ENCODE data around the gene GOLGA8F.
"Not testable (repeated sequence)": the region's sequence is repeated elsewhere in the genome, so short reads cannot be mapped to it uniquely, and the experiment has no call there.

The GOLGA8F gene, protein sequence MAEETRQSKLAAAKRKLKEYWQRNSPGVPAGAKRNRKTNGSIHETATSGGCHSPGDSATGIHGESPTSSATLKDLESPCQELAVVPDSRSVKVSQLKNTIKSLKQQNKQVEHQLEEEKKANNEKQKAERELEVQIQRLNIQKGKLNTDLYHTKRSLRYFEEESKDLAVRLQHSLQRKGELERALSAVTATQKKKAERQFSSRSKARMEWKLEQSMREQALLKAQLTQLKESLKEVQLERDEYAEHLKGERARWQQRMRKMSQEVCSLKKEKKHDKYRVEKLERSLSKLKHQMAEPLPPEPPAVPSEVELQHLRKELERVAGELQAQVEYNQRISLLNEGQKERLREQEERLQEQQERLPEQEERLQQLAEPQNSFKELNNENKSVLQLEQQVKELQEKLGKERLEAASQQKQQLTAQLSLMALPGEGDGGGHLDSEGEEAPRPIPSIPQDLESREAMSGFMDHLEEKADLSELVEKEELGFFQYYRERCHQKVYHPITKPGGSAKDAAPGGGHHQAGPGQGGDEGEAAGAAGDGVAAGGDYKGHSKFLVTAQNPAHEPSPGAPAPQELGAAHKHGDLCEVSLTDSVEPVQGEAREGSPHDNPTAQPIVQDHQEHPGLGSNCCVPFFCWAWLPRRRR

GRCh38 chr15:28378364-28378763 lies at the start of gene GOLGA8F:
TSS of gene GOLGA8F (plus strand) at chr15:28378664. CDS start at chr15:28378762, 98 bp downstream.
- ATAC-seq, result not testable (repeated sequence)

- ATAC-seq, result not testable (repeated sequence)
These were observed 20.5 kb upstream of the GOLGA8F start, which contains the start of gene GOLGA6L24 for GRCh38 chr15:28357984-28358383. TSS of gene GOLGA6L24 (minus strand) at chr15:28358084. CDS start at chr15:28358023, 61 bp downstream.

- ATAC-seq, result not testable (repeated sequence)
These were observed 13.0 kb upstream of the GOLGA8F start for GRCh38 chr15:28365502-28365901.

DNA sequence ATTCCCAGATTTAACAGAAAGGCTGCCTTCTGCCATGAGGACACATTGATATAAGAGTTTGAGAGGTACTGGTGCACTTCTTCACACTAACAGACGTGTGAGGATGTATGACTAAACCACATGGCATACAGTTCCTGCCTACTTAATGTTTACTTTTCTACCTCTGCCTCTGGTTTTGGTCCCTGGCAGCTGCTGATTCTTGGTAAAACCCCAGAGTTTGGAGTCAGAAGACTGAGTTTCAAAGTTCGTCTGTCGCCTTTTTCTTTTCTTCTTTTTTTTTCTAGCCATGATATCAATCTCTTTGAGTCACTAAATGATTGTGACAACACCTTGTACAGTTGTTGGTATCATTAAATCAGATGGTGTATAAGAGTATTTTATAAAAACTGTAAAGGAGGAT lies 1.6 kb downstream of the GOLGA8F start:
- ATAC-seq, result not testable (repeated sequence)

DNA sequence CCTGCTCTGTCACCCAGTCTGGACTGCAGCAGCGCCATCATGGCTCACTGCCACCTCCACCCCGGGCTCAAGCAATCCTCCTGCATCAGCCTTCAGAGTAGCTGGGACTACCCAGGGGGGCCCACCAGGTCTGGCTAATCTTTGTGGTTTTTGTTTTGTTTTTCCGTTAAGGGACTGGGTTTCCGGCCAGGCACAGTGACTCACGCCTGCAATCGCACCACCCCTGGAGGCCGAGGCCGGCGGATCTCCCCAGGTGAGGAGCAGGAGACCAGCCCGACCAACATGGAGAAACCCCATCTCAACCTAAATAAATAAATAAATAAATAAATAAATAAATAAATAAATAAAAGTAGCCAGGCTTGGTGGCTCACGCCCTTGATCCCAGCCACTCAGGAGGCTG lies 17.6 kb downstream of the GOLGA8F start:
- ATAC-seq, result not testable (repeated sequence)

DNA sequence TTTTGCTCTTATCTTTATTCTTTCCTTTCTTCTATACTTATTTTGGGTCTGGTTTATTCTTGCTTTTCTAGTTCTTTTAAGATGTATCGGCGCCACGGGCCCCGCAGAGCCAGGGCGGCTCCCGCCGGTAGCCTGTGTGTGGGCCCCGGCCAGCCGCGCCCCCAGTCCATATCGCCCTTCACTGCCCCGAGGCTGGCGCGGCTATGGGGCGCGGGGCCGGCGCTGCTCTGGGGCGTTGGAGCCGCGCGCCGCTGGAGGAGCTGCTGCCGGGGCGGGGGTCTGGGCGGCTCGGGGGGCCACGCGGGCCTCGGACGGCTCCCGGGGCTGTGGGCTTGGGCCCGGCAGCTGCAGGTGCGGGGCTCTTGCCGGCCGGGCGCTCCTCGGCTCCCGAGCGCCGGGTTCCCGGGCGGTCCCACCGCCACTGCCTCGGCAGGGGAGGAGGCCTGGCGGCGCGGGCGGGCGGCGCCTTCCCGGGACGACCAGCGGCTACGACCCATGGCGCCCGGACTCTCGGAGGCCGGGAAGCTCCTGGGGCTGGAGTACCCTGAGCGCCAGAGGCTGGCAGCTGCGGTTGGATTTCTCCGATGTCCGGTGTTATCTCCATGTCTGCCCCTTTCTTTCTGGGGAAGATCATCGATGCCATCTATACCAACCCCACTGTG lies 24.4 kb downstream of the GOLGA8F start:
- ATAC-seq, result not testable (repeated sequence)

- peak; percentile 35; the same call in 1 of the 3 replicates for ATAC-seq
These were observed 42.0 kb downstream of the GOLGA8F start for GRCh38 chr15:28420470-28420869.

DNA sequence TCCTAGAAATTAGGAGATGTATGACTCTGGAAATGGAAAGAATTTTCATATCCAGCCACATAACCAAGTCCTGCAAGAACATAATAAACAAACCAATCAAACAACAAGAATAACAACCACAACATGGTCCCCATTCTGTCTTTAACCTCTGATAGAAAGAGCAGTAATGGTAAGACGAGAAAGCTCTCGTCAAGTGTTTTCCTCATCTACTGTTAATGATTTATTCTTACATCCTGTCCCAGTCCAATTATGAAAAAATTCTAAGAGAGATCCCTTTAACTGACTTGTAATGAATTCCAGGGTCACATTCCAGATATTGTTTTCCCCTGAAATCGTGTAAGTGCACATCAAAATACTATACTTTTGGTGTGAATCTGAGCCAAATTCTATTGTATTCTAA lies 57.1 kb downstream of the GOLGA8F start:
- not testable (repeated sequence) for ATAC-seq

All from SK-N-SH treated with all-trans-retinoic acid at 6 μM for 48 hours (cell line).